K562 (cell line): Measurements from ENCODE around the gene PADI1. TPM values are rescaled to one million over a fixed set of nuclear protein-coding genes. Genes with fewer than 3 reads are reported as not detected.

Source experiments
- ATAC-seq: fragments of 200-7000 bp; cut with Tn5 transposase; 3 replicates; pipeline ENCODE4 v1.9.1; 2020; ENCODE audit warnings: moderate library complexity
- BruUV-seq: library from RNA; stranded (reverse); fragments of 400-500 nt; replicated peaks from 2 replicates; lab custom pipeline; 2021; lab: Mats Ljungman, UMichigan
- CTCF ChIA-PET: fragments of 300-600 bp; formaldehyde crosslinking; extraction: SDS; loops from one replicate; lab custom pipeline; 2021; ENCODE audit warnings: low intra/inter-chr PET ratio; lab: Yijun Ruan, JAX
- POLR2A ChIA-PET: fragments of 300-600, 350-650 bp; sonication (Branson Sonifier 250); formaldehyde crosslinking; extraction: SDS; loops from one replicate; lab custom pipeline; 2021; ENCODE audit warnings: antibody characterized with exemption, inconsistent platforms; lab: Yijun Ruan, JAX
- DNase-seq, 4 experiments: peaks; one replicate each; pipeline versions ENCODE4 v3.0.0 to v3.0.0-alpha.2; 2011 to 2018; ENCODE audit warnings: low spot score in 3 of 4, mixed read lengths in 3 of 4; ENCODE audit errors: extremely low read depth in 1 of 4
- FAIRE-seq: peaks from 2 replicates; lab custom pipeline; 2011; peaks lifted over from hg19 to GRCh38; lab: Jason Lieb, UNC
- H2AFZ ChIP-seq: 2 replicates; pipeline ENCODE4 v1.6.0; 2011; ENCODE audit warnings: low read depth, low read length, control low read depth, inconsistent platforms
- H3K27ac ChIP-seq: fragments of 200-600 bp; 3 replicates; pipeline ENCODE4 v1.8.0; 2011; ENCODE audit warnings: low read depth, mild to moderate bottlenecking, control low read depth, inconsistent platforms, low read length, moderate library complexity, mixed read lengths; ENCODE audit errors: extremely low read depth
- H3K27me3 ChIP-seq, 2 experiments: fragments of 300-600 bp in 1 of 2; 2 replicates in 1 of 2; 3 replicates in 1 of 2; pipeline versions ENCODE4 v1.6.0 to v1.8.0; 2011; ENCODE audit warnings: inconsistent platforms in 2 of 2, low read length in 2 of 2, mild to moderate bottlenecking in 1 of 2, mixed read lengths in 1 of 2, moderate library complexity in 1 of 2; ENCODE audit not compliant: control insufficient read depth in 2 of 2, insufficient read depth in 2 of 2
- H3K36me3 ChIP-seq: fragments of 300-600 bp; 3 replicates; pipeline ENCODE4 v1.8.0; 2011; ENCODE audit warnings: mild to moderate bottlenecking, low read length, inconsistent platforms; ENCODE audit not compliant: control insufficient read depth, insufficient read depth
- H3K4me1 ChIP-seq, 2 experiments: fragments of 200-600 bp in 1 of 2; replicated peaks in 1 of 2; 2 replicates in 1 of 2; 3 replicates in 1 of 2; pipeline versions ENCODE4 v1.5.1 to v1.8.0; 2011; ENCODE audit warnings: inconsistent platforms in 2 of 2, low read length in 2 of 2, mild to moderate bottlenecking in 1 of 2, mixed read lengths in 1 of 2, moderate library complexity in 1 of 2; ENCODE audit not compliant: control insufficient read depth in 2 of 2, insufficient read depth in 2 of 2
- H3K4me2 ChIP-seq: 2 replicates; pipeline ENCODE4 v1.6.1; 2011; ENCODE audit warnings: low read length, control low read depth, inconsistent platforms, mixed read lengths; ENCODE audit not compliant: insufficient read depth
- H3K4me3 ChIP-seq: fragments of 200-600 bp; sonication (generic), shearing (Covaris generic); 2 replicates; pipeline ENCODE4 v1.5.1; 2016; ENCODE audit warnings: control low read depth, inconsistent platforms
- H3K79me2 ChIP-seq: fragments of 200-600 bp; 3 replicates; pipeline ENCODE4 v1.8.0; 2011; ENCODE audit warnings: low read length, inconsistent platforms; ENCODE audit not compliant: control insufficient read depth, insufficient read depth
- H3K9ac ChIP-seq, 2 experiments: 2 replicates each; pipeline versions ENCODE4 v1.6.0 to v1.6.1; 2011; ENCODE audit warnings: low read depth in 2 of 2, low read length in 2 of 2, control low read depth in 1 of 2, inconsistent platforms in 1 of 2, mild to moderate bottlenecking in 1 of 2, mixed read lengths in 1 of 2; ENCODE audit not compliant: insufficient read depth in 1 of 2
- H3K9me1 ChIP-seq: one replicate; pipeline ENCODE4 v1.6.0; 2011; ENCODE audit warnings: inconsistent platforms, mild to moderate bottlenecking, low read length, moderate library complexity; ENCODE audit not compliant: control insufficient read depth, insufficient read depth
- H3K9me3 ChIP-seq: replicated peaks from 2 replicates; pipeline ENCODE4 v1.5.1; 2011; ENCODE audit warnings: low read depth, low read length, inconsistent platforms; ENCODE audit not compliant: control insufficient read depth, insufficient read depth
- H4K20me1 ChIP-seq: replicated peaks from 2 replicates; pipeline ENCODE4 v1.6.1; 2011; ENCODE audit warnings: low read length, inconsistent platforms, mixed read lengths; ENCODE audit not compliant: control insufficient read depth, insufficient read depth
- ESRRA ChIP-seq: fragments of 450-650 bp; IDR thresholded peaks from 2 replicates; pipeline ENCODE4 v1.6.1; 2014; ENCODE audit warnings: low read depth, mild to moderate bottlenecking, moderate library complexity, borderline replicate concordance
- FOXK2 ChIP-seq, 2 experiments: fragments of 450-650 bp; IDR thresholded peaks in 1 of 2; conservative IDR thresholded peaks in 1 of 2; 2 replicates each; pipeline ENCODE4 v1.6.1; 2016; ENCODE audit warnings: low read depth in 2 of 2, mild to moderate bottlenecking in 1 of 2
- NR2C2 ChIP-seq, 2 experiments: fragments of 200-800 bp in 1 of 2; sonication (Bioruptor generic) in 1 of 2; sonication (generic) in 1 of 2; formaldehyde crosslinking in 1 of 2; IDR thresholded peaks; 2 replicates each; pipeline versions ENCODE4 v1.6.1 to v1.8.0; 2016 to 2022; ENCODE audit warnings: mild to moderate bottlenecking in 1 of 2, missing compliant biosample characterization in 1 of 2, missing genetic modification characterization in 1 of 2, missing genetic modification reagents in 1 of 2
- PATZ1 ChIP-seq: fragments of 250-450 bp; sonication (Bioruptor Pico); IDR thresholded peaks from 2 replicates; pipeline ENCODE4 v1.5.0; 2020; ENCODE audit warnings: mild to moderate bottlenecking, borderline replicate concordance
- RBM22 ChIP-seq: fragments of 200-400 bp; formaldehyde crosslinking; IDR thresholded peaks from 2 replicates; pipeline ENCODE4 v1.6.1; 2018; ENCODE audit warnings: low read length, low read depth; ENCODE audit not compliant: poor library complexity, severe bottlenecking
- SP2 ChIP-seq: IDR thresholded peaks from 2 replicates; pipeline ENCODE4 v1.6.1; 2011; ENCODE audit warnings: mild to moderate bottlenecking, low read depth, low read length, moderate library complexity; ENCODE audit not compliant: poor library complexity, severe bottlenecking; ENCODE audit errors: extremely low read depth
- ZBTB1 ChIP-seq: sonication (generic); formaldehyde crosslinking; IDR thresholded peaks from 2 replicates; pipeline ENCODE4 v1.8.1; 2023; ENCODE audit warnings: missing genetic modification reagents, low read depth, mild to moderate bottlenecking, borderline replicate concordance
- ZBTB9 ChIP-seq: fragments of 450-650 bp; formaldehyde crosslinking; IDR thresholded peaks from 2 replicates; pipeline ENCODE4 v1.4.0; 2020; ENCODE audit warnings: mild to moderate bottlenecking, moderate library complexity
- ZC3H8 ChIP-seq: fragments of 450-650 bp; IDR thresholded peaks from 2 replicates; pipeline ENCODE4 v1.6.1; 2017
- ZNF79 ChIP-seq: fragments of 250-450 bp; sonication (Bioruptor Pico); IDR thresholded peaks from 2 replicates; pipeline ENCODE4 v1.4.0; 2020; ENCODE audit warnings: low read depth, mild to moderate bottlenecking, moderate library complexity
- WGBS: fragments of 100-300 bp; shearing (Covaris generic); methylation state at CpG from one replicate; pipeline ENCODE4 v1.1.6; 2016; ENCODE audit warnings: low coverage, mixed read lengths; ENCODE audit not compliant: insufficient coverage; ENCODE audit errors: missing lambda C conversion rate; 5-methylcytosine and 5-hydroxymethylcytosine counted together
- in situ Hi-C: fragments of 300-500 bp; cut with MboI; formaldehyde crosslinking; loops from 4 replicates; pipeline ENCODE4 v1.15.0; 2018; ENCODE audit warnings: inconsistent platforms, mixed read lengths
- intact Hi-C: fragments of 100-400 bp; cut with micrococcal nuclease; formaldehyde crosslinking; loops from 2 replicates; pipeline ENCODE4 v1.14.2; 2022
- polyA plus RNA-seq, 8 experiments: library from polyadenylated mRNA; depleted of rRNA in 4 of 8; stranded (reverse) in 5 of 8; unstranded in 3 of 8; fragments of >200 nt; fragmentation: Nextera tagmentation in 2 of 8; fragmentation: Illumina TruSeq in 1 of 8; extraction: Ambion mirVana in 2 of 8; extraction: Trizol in 1 of 8; gene quantifications; 2 replicates each; pipeline versions ENCODE4 v1.2.1 to v1.2.3, GENCODE V29; 2011 to 2014; ENCODE audit warnings: inconsistent platforms in 1 of 8, missing spikeins in 1 of 8
- total RNA-seq, 7 experiments: library from RNA; depleted of rRNA in 6 of 7; stranded (reverse); fragments of >200 nt in 6 of 7; fragmentation: Illumina TruSeq in 2 of 7; extraction: Trizol in 2 of 7; gene quantifications; 2 replicates each; pipeline versions ENCODE4 v1.2.1 to v1.2.3, GENCODE V29; 2011 to 2021; ENCODE audit warnings: low replicate concordance in 1 of 7

The PADI1 gene
- total and polyA plus RNA-seq, 9 of the 15 experiments (the other 6 are each of a cell fraction or from before 2014, with no cell fraction given): not detected

- Histone ChIP-seq H3K4me3 (no peak overlapping the region), H3K4me2 (no peak overlapping the region), H3K9ac (no peak overlapping the region), H3K36me3 (no peaks in the 10 kb centered on the region), H3K9me1 (no peaks in the 10 kb centered on the region), H3K4me1 (0 out of 5 replicates have a peak, but pooled peaks cover 0 to 3% of the 10 kb centered on the region in 2 experiments), H4K20me1 (0 out of 2 replicates have a peak, but pooled peaks cover 7% of the 10 kb centered on the region), H3K9me3 (no peaks in the 10 kb centered on the region)
- DNase-seq (no peak), ATAC-seq (no peak)
- 0% methylated on average over 2 of the region's 2 CpGs for WGBS
- POLR2A ChIA-PET: interaction anchor here (2.1 kb wide), 1 partner anchor 12 kb away, joined by 6 read pairs; no protein-coding TSS in a partner anchor
- intact Hi-C loops: no loop called here
- TF ChIP-seq RBM22: no peak
- TF ChIP-seq NR2C2 (CRISPR knock-in tag; IDR thresholded peaks at IDR 0.05): no peak
- TF ChIP-seq NR2C2 (tag; IDR thresholded peaks at IDR 0.05): no peak
- no peak for TF ChIP-seq SP2
- no peak for TF ChIP-seq ZBTB9 (CRISPR knock-in tag)
- no peak for TF ChIP-seq ZC3H8
- TF ChIP-seq ZBTB1 (CRISPR knock-in tag): no peak
- TF ChIP-seq PATZ1 (CRISPR knock-in tag): no peak
- TF ChIP-seq FOXK2 (conservative IDR thresholded peaks at IDR 0.05 in 1 of 2, IDR thresholded peaks at IDR 0.05 in 1 of 2; ENCODE audit: low read depth in 2 of 2): no peak
- TF ChIP-seq ESRRA: no peak
- no peak for TF ChIP-seq ZNF79 (CRISPR knock-in tag)
- TF ChIP-seq, all 486 proteins: peak for 0
- FAIRE-seq: no peak
- CTCF ChIA-PET: no interaction called here
- BruUV-seq: no TSS peak
- in situ Hi-C loops: no loop called here
- no peaks in the 10 kb centered on the region for H3K79me2 ChIP-seq
- no peak overlapping the region for H3K27ac ChIP-seq
- no peak overlapping the region for H2AFZ ChIP-seq
- H3K27me3 ChIP-seq: peaks cover 37 to 83% of the 10 kb centered on the region in 2 experiments
Measured at GRCh38 chr1:17246971-17247370, 42.0 kb downstream of the PADI1 start.
